Neural progenitor cell (in vitro differentiated cells): ENCODE results near the gene TLE7. TPM values are rescaled to one million over a fixed set of nuclear protein-coding genes. Genes with fewer than 3 reads are reported as not detected.

ENCODE experiments used
- DNase-seq: peaks from one replicate; pipeline ENCODE4 v3.0.0-alpha.2; 2016; ENCODE audit warnings: low spot score
- H2AFZ ChIP-seq: fragments of 200-600 bp; sonication (generic); replicated peaks from 2 replicates; pipeline ENCODE4 v1.6.1; 2016; ENCODE audit warnings: antibody characterized with exemption
- H3F3A ChIP-seq: fragments of 200-600 bp; sonication (generic); 2 replicates; pipeline ENCODE4 v1.6.1; 2016; ENCODE audit warnings: antibody characterized with exemption, low read depth
- H3K27ac ChIP-seq: fragments of 200-600 bp; sonication (generic); 2 replicates; pipeline ENCODE4 v1.5.1; 2016; ENCODE audit warnings: mild to moderate bottlenecking
- H3K27me3 ChIP-seq: fragments of 200-600 bp; sonication (generic); 2 replicates; pipeline ENCODE4 v1.6.1; 2016; ENCODE audit warnings: mild to moderate bottlenecking, moderate library complexity
- H3K36me3 ChIP-seq: fragments of 200-600 bp; sonication (generic); 2 replicates; pipeline ENCODE4 v1.5.1; 2016
- H3K4me1 ChIP-seq: fragments of 200-600 bp; sonication (generic); 2 replicates; pipeline ENCODE4 v1.6.1; 2016; ENCODE audit warnings: mixed run types
- H3K4me2 ChIP-seq: fragments of 200-600 bp; sonication (generic); 2 replicates; pipeline ENCODE4 v1.6.1; 2016
- H3K4me3 ChIP-seq: fragments of 200-600 bp; sonication (generic); 2 replicates; pipeline ENCODE4 v1.5.1; 2016
- H3K79me2 ChIP-seq: fragments of 200-600 bp; sonication (generic); 2 replicates; pipeline ENCODE4 v1.6.1; 2016; ENCODE audit warnings: low read depth
- H3K9ac ChIP-seq: fragments of 200-600 bp; sonication (generic); 2 replicates; pipeline ENCODE4 v1.6.1; 2016
- H3K9me3 ChIP-seq: fragments of 200-600 bp; sonication (generic); 2 replicates; pipeline ENCODE4 v1.5.1; 2016; ENCODE audit warnings: low read depth
- H4K20me1 ChIP-seq: fragments of 200-600 bp; sonication (generic); 2 replicates; pipeline ENCODE4 v1.6.1; 2016; ENCODE audit warnings: low read depth
- H3K27ac Mint-ChIP-seq: 3 replicates; pipeline ENCODE4 v1.8.0; 2021; ENCODE audit warnings: mixed read lengths
- H3K27me3 Mint-ChIP-seq: 2 replicates; pipeline ENCODE4 v1.8.0; 2022; ENCODE audit warnings: low read depth, mild to moderate bottlenecking, inconsistent platforms, moderate library complexity, mixed read lengths; ENCODE audit not compliant: insufficient read depth
- H3K36me3 Mint-ChIP-seq: 3 replicates; pipeline ENCODE4 v1.8.0; 2021; ENCODE audit warnings: mixed read lengths
- H3K4me1 Mint-ChIP-seq: 3 replicates; pipeline ENCODE4 v1.8.0; 2021; ENCODE audit warnings: mixed read lengths
- H3K4me3 Mint-ChIP-seq: 3 replicates; pipeline ENCODE4 v1.8.0; 2021; ENCODE audit warnings: mild to moderate bottlenecking, moderate library complexity, mixed read lengths
- H3K9me3 Mint-ChIP-seq: 3 replicates; pipeline ENCODE4 v1.8.0; 2020; ENCODE audit warnings: mixed read lengths
- CTCF ChIP-seq: fragments of 200-600 bp; sonication (generic); IDR thresholded peaks from 2 replicates; pipeline ENCODE4 v1.5.1; 2017; ENCODE audit warnings: antibody characterized with exemption, mild to moderate bottlenecking
- EZH2 ChIP-seq: fragments of 200-600 bp; sonication (generic); IDR thresholded peaks from 2 replicates; pipeline ENCODE4 v1.6.1; 2017; ENCODE audit warnings: antibody characterized with exemption, mild to moderate bottlenecking, moderate library complexity
- EZH2phosphoT487 ChIP-seq: fragments of 200-600 bp; sonication (generic); IDR thresholded peaks from 2 replicates; pipeline ENCODE4 v1.6.1; 2017; ENCODE audit warnings: antibody characterized with exemption
- total RNA-seq: library from RNA; depleted of rRNA; stranded (reverse); fragments of >200 nt; gene quantifications from 2 replicates; pipeline ENCODE4 v1.2.3, GENCODE V29; 2015; ENCODE audit warnings: low replicate concordance

The TLE7 gene
- total RNA-seq, 1 donor from 2014 or later = not detected

GRCh38 chr16:71424626-71425025 lies 17.2 kb downstream of the TLE7 start:
- Histone ChIP-seq H3K36me3 (no peaks in the 10 kb centered on the region), H4K20me1 (peaks cover 6% of the 10 kb centered on the region), H3K4me3 (no peak overlapping the region), H3K9me3 (no peaks in the 10 kb centered on the region), H3K4me1 (no peaks in the 10 kb centered on the region), H3K4me2 (no peak overlapping the region), H3K27me3 (peaks cover 41% of the 10 kb centered on the region), H3F3A (peaks cover 11% of the 10 kb centered on the region), H3K79me2 (no peaks in the 10 kb centered on the region), H3K9ac (no peak overlapping the region), H2AFZ (no peak overlapping the region), H3K27ac (no peak overlapping the region)
- DNase-seq = no peak
- Mint-ChIP-seq H3K4me3 (peak overlapping the region; percentile 91), H3K4me1 (peaks cover 11% of the 10 kb centered on the region), H3K27me3 (peaks cover 28% of the 10 kb centered on the region), H3K36me3 (peaks cover 2% of the 10 kb centered on the region), H3K27ac (no peak overlapping the region), H3K9me3 (peaks cover 8% of the 10 kb centered on the region)
- TF ChIP-seq EZH2phosphoT487 (no peak), CTCF (no peak), EZH2 (no peak)

- Histone ChIP-seq H3K79me2 (no peaks in the 10 kb centered on the region), H3K4me1 (no peaks in the 10 kb centered on the region), H3K9ac (no peak overlapping the region), H4K20me1 (peaks cover 6% of the 10 kb centered on the region), H3K4me3 (no peak overlapping the region), H3K27ac (no peak overlapping the region), H3K36me3 (no peaks in the 10 kb centered on the region), H3K9me3 (no peaks in the 10 kb centered on the region), H3K4me2 (no peak overlapping the region), H3F3A (peaks cover 11% of the 10 kb centered on the region), H3K27me3 (peaks cover 35% of the 10 kb centered on the region), H2AFZ (no peak overlapping the region)
- peaks cover 8% of the 10 kb centered on the region for H3K9me3 Mint-ChIP-seq
- peaks cover 11% of the 10 kb centered on the region for H3K4me1 Mint-ChIP-seq
- TF ChIP-seq EZH2phosphoT487 (no peak), EZH2 (no peak), CTCF (no peak)
- no peak overlapping the region for H3K27ac Mint-ChIP-seq
- H3K36me3 Mint-ChIP-seq = peaks cover 2% of the 10 kb centered on the region
- H3K4me3 Mint-ChIP-seq = no peak overlapping the region
- no peak for DNase-seq
- H3K27me3 Mint-ChIP-seq = peaks cover 28% of the 10 kb centered on the region
These were observed 18.0 kb downstream of the TLE7 start for GRCh38 chr16:71423865-71424264.

GRCh38 chr16:71423016-71423415 lies 18.8 kb downstream of the TLE7 start:
- TF ChIP-seq EZH2phosphoT487 (no peak), CTCF (no peak), EZH2 (no peak)
- H3K27ac ChIP-seq = no peak overlapping the region
- no peak overlapping the region for H3K4me3 ChIP-seq
- DNase-seq = no peak
- peaks cover 8% of the 10 kb centered on the region for H3K9me3 Mint-ChIP-seq
- no peak overlapping the region for H3K9ac ChIP-seq
- H3F3A ChIP-seq = peaks cover 11% of the 10 kb centered on the region
- no peaks in the 10 kb centered on the region for H3K4me1 ChIP-seq
- peaks cover 11% of the 10 kb centered on the region for H3K4me1 Mint-ChIP-seq
- no peak overlapping the region for H2AFZ ChIP-seq
- H3K27me3 ChIP-seq = peaks cover 32% of the 10 kb centered on the region
- no peak overlapping the region for H3K4me3 Mint-ChIP-seq
- no peak overlapping the region for H3K27ac Mint-ChIP-seq
- H3K4me2 ChIP-seq = no peak overlapping the region
- no peaks in the 10 kb centered on the region for H3K36me3 ChIP-seq
- no peaks in the 10 kb centered on the region for H3K9me3 ChIP-seq
- no peaks in the 10 kb centered on the region for H3K79me2 ChIP-seq
- peaks cover 30% of the 10 kb centered on the region for H3K27me3 Mint-ChIP-seq
- H4K20me1 ChIP-seq = peaks cover 6% of the 10 kb centered on the region
- peaks cover 2% of the 10 kb centered on the region for H3K36me3 Mint-ChIP-seq
